Neural progenitor cell (in vitro differentiated cells): ENCODE results near the gene KIAA1958. TPM values are rescaled to one million over a fixed set of nuclear protein-coding genes. Genes with fewer than 3 reads are reported as not detected.

Experiments
- DNase-seq: peaks from one replicate; pipeline ENCODE4 v3.0.0-alpha.2; 2016; ENCODE audit warnings: low spot score
- H2AFZ ChIP-seq: fragments of 200-600 bp; sonication (generic); replicated peaks from 2 replicates; pipeline ENCODE4 v1.6.1; 2016; ENCODE audit warnings: antibody characterized with exemption
- H3F3A ChIP-seq: fragments of 200-600 bp; sonication (generic); 2 replicates; pipeline ENCODE4 v1.6.1; 2016; ENCODE audit warnings: antibody characterized with exemption, low read depth
- H3K27ac ChIP-seq: fragments of 200-600 bp; sonication (generic); 2 replicates; pipeline ENCODE4 v1.5.1; 2016; ENCODE audit warnings: mild to moderate bottlenecking
- H3K27me3 ChIP-seq: fragments of 200-600 bp; sonication (generic); 2 replicates; pipeline ENCODE4 v1.6.1; 2016; ENCODE audit warnings: mild to moderate bottlenecking, moderate library complexity
- H3K36me3 ChIP-seq: fragments of 200-600 bp; sonication (generic); 2 replicates; pipeline ENCODE4 v1.5.1; 2016
- H3K4me1 ChIP-seq: fragments of 200-600 bp; sonication (generic); 2 replicates; pipeline ENCODE4 v1.6.1; 2016; ENCODE audit warnings: mixed run types
- H3K4me2 ChIP-seq: fragments of 200-600 bp; sonication (generic); 2 replicates; pipeline ENCODE4 v1.6.1; 2016
- H3K4me3 ChIP-seq: fragments of 200-600 bp; sonication (generic); 2 replicates; pipeline ENCODE4 v1.5.1; 2016
- H3K79me2 ChIP-seq: fragments of 200-600 bp; sonication (generic); 2 replicates; pipeline ENCODE4 v1.6.1; 2016; ENCODE audit warnings: low read depth
- H3K9ac ChIP-seq: fragments of 200-600 bp; sonication (generic); 2 replicates; pipeline ENCODE4 v1.6.1; 2016
- H3K9me3 ChIP-seq: fragments of 200-600 bp; sonication (generic); 2 replicates; pipeline ENCODE4 v1.5.1; 2016; ENCODE audit warnings: low read depth
- H4K20me1 ChIP-seq: fragments of 200-600 bp; sonication (generic); 2 replicates; pipeline ENCODE4 v1.6.1; 2016; ENCODE audit warnings: low read depth
- H3K27ac Mint-ChIP-seq: 3 replicates; pipeline ENCODE4 v1.8.0; 2021; ENCODE audit warnings: mixed read lengths
- H3K27me3 Mint-ChIP-seq: 2 replicates; pipeline ENCODE4 v1.8.0; 2022; ENCODE audit warnings: low read depth, mild to moderate bottlenecking, inconsistent platforms, moderate library complexity, mixed read lengths; ENCODE audit not compliant: insufficient read depth
- H3K36me3 Mint-ChIP-seq: 3 replicates; pipeline ENCODE4 v1.8.0; 2021; ENCODE audit warnings: mixed read lengths
- H3K4me1 Mint-ChIP-seq: 3 replicates; pipeline ENCODE4 v1.8.0; 2021; ENCODE audit warnings: mixed read lengths
- H3K4me3 Mint-ChIP-seq: 3 replicates; pipeline ENCODE4 v1.8.0; 2021; ENCODE audit warnings: mild to moderate bottlenecking, moderate library complexity, mixed read lengths
- H3K9me3 Mint-ChIP-seq: 3 replicates; pipeline ENCODE4 v1.8.0; 2020; ENCODE audit warnings: mixed read lengths
- EZH2 ChIP-seq: fragments of 200-600 bp; sonication (generic); IDR thresholded peaks from 2 replicates; pipeline ENCODE4 v1.6.1; 2017; ENCODE audit warnings: antibody characterized with exemption, mild to moderate bottlenecking, moderate library complexity
- EZH2phosphoT487 ChIP-seq: fragments of 200-600 bp; sonication (generic); IDR thresholded peaks from 2 replicates; pipeline ENCODE4 v1.6.1; 2017; ENCODE audit warnings: antibody characterized with exemption
- total RNA-seq: library from RNA; depleted of rRNA; stranded (reverse); fragments of >200 nt; gene quantifications from 2 replicates; pipeline ENCODE4 v1.2.3, GENCODE V29; 2015; ENCODE audit warnings: low replicate concordance
- TF ChIP-seq, protein P1 (sequence below): fragments of 200-600 bp; sonication (generic); IDR thresholded peaks from 2 replicates; pipeline ENCODE4 v1.5.1; 2017; ENCODE audit warnings: antibody characterized with exemption, mild to moderate bottlenecking

KIAA1958 gene
- total RNA-seq, 1 donor from 2014 or later, result 31.4 TPM

DNA sequence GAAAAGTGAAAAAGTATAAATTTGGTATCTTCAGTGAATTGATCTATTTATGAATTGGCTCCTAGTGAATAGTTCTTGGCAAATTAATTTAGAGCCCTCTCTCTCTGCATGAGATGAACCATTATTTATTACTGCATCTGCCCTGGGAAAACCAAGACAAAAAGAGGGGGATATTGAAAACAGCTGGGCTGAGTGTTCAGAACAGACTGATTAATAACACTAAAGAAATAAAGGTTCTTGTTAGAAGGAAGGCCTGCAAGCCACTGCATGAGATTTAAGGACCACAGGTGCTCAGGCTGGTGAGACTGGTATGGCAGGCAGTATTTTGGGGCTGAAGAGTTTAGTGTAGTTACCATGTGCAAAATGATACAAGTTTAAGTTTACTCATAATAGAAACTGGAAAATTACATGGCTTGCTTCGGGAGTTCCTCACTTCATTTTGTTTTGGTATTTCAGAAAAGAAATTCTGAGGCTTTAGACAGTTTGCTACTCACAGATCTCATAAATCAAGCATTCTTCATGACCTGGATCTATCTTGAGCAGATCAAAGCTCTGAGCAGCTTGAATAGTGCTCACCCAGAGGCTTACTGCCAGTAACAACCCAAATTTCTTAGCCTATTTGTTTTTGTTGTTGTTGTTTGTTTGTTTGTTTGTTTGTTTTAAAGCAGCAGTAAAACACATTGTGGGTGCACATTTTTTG, 56.1 kb downstream of the KIAA1958 start:
- Mint-ChIP-seq H3K27ac (no peak overlapping the region), H3K4me1 (peaks cover 7% of the 10 kb centered on the region), H3K4me3 (no peak overlapping the region), H3K9me3 (peaks cover 26% of the 10 kb centered on the region), H3K27me3 (no peaks in the 10 kb centered on the region), H3K36me3 (peaks cover 30% of the 10 kb centered on the region)
- Histone ChIP-seq H3K4me2 (peak overlapping the region; percentile 2), H3K9ac (no peak overlapping the region), H3F3A (peaks cover 36% of the 10 kb centered on the region), H3K36me3 (no peaks in the 10 kb centered on the region), H3K4me1 (peaks cover 22% of the 10 kb centered on the region), H3K4me3 (no peak overlapping the region), H3K27ac (no peak overlapping the region), H3K27me3 (no peaks in the 10 kb centered on the region), H2AFZ (no peak overlapping the region), H3K79me2 (peaks cover 98% of the 10 kb centered on the region), H4K20me1 (peaks cover 71% of the 10 kb centered on the region), H3K9me3 (no peaks in the 10 kb centered on the region)
- TF ChIP-seq, protein P1, sequence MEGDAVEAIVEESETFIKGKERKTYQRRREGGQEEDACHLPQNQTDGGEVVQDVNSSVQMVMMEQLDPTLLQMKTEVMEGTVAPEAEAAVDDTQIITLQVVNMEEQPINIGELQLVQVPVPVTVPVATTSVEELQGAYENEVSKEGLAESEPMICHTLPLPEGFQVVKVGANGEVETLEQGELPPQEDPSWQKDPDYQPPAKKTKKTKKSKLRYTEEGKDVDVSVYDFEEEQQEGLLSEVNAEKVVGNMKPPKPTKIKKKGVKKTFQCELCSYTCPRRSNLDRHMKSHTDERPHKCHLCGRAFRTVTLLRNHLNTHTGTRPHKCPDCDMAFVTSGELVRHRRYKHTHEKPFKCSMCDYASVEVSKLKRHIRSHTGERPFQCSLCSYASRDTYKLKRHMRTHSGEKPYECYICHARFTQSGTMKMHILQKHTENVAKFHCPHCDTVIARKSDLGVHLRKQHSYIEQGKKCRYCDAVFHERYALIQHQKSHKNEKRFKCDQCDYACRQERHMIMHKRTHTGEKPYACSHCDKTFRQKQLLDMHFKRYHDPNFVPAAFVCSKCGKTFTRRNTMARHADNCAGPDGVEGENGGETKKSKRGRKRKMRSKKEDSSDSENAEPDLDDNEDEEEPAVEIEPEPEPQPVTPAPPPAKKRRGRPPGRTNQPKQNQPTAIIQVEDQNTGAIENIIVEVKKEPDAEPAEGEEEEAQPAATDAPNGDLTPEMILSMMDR, result no peak
- TF ChIP-seq EZH2phosphoT487 (no peak), EZH2 (no peak)
- no peak for DNase-seq

DNA sequence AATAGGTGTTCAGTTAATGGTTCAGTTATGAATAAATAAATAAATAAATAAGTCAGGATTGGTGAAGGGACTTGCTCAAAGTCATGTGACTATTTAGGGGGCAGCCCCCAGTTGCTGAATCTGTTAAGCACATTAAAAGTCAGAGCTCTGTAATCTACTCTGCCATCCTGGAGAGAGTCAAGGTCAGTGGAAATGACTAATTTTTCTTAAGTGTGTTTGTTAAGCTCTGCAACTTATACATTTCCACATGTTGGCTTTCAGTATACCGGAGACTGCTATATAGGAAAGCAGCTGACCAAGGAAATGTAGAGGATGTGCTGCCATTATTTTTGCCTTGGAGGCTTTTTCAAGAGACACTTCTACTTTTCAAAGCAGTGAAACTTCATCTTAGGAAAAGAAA, 57.9 kb downstream of the KIAA1958 start:
- Mint-ChIP-seq H3K4me1 (peaks cover 10% of the 10 kb centered on the region), H3K27me3 (no peaks in the 10 kb centered on the region), H3K36me3 (peaks cover 32% of the 10 kb centered on the region), H3K27ac (no peak overlapping the region), H3K4me3 (no peak overlapping the region), H3K9me3 (peaks cover 21% of the 10 kb centered on the region)
- peaks cover 36% of the 10 kb centered on the region for H3F3A ChIP-seq
- H4K20me1 ChIP-seq, result peaks cover 82% of the 10 kb centered on the region
- peaks cover 35% of the 10 kb centered on the region for H3K4me1 ChIP-seq
- H3K79me2 ChIP-seq, result peaks cover 99% of the 10 kb centered on the region
- H3K4me2 ChIP-seq, result no peak overlapping the region
- no peak overlapping the region for H3K27ac ChIP-seq
- H3K4me3 ChIP-seq, result no peak overlapping the region
- H2AFZ ChIP-seq, result no peak overlapping the region
- H3K9ac ChIP-seq, result no peak overlapping the region
- H3K36me3 ChIP-seq, result no peaks in the 10 kb centered on the region
- no peaks in the 10 kb centered on the region for H3K9me3 ChIP-seq
- DNase-seq, result no peak
- TF ChIP-seq, protein P1, result no peak
- TF ChIP-seq EZH2 (no peak), EZH2phosphoT487 (no peak)
- no peaks in the 10 kb centered on the region for H3K27me3 ChIP-seq

DNA sequence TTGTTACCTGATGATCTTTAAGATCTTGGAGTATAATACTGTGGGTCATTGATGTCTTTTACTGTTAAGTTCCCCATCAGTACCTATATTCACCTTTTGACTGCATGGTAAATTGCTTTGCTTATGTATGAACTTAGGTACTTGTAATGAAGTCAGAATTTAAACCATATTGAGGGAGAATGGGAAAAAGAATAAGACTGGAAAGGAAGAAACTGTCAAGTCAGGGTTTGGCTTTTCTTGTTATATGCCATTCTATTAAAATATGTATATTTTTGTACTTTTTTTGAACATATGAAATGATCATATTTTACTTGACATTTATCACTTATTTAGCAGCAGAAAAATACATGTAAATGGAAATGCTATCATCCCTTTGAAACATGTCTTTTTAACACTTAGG, 58.6 kb downstream of the KIAA1958 start:
- Histone ChIP-seq H3K4me2 (no peak overlapping the region), H3K36me3 (no peaks in the 10 kb centered on the region), H3K4me3 (no peak overlapping the region), H3K27me3 (no peaks in the 10 kb centered on the region), H3K79me2 (peaks cover 99% of the 10 kb centered on the region), H3K9ac (no peak overlapping the region), H3K9me3 (no peaks in the 10 kb centered on the region), H3F3A (peaks cover 36% of the 10 kb centered on the region), H3K27ac (no peak overlapping the region), H4K20me1 (peaks cover 85% of the 10 kb centered on the region), H2AFZ (no peak overlapping the region), H3K4me1 (peaks cover 43% of the 10 kb centered on the region)
- Mint-ChIP-seq H3K4me1 (peaks cover 17% of the 10 kb centered on the region), H3K27ac (no peak overlapping the region), H3K9me3 (peaks cover 21% of the 10 kb centered on the region), H3K36me3 (peaks cover 33% of the 10 kb centered on the region), H3K27me3 (no peaks in the 10 kb centered on the region), H3K4me3 (no peak overlapping the region)
- DNase-seq, result no peak
- TF ChIP-seq EZH2, result no peak
- no peak for TF ChIP-seq EZH2phosphoT487
- TF ChIP-seq, protein P1, result no peak
